Epithelial cell of esophagus (primary cell): ENCODE results near the gene TBX3.

Experiments used
- DNase-seq: peaks from one replicate; pipeline ENCODE4 v3.0.0; 2010; ENCODE audit warnings: low read depth
- H3K4me3 ChIP-seq: 2 replicates; pipeline ENCODE4 v1.5.1; 2011; ENCODE audit warnings: mild to moderate bottlenecking, low read length, control low read depth
- CTCF ChIP-seq: IDR thresholded peaks from 2 replicates; pipeline ENCODE4 v1.5.1; 2011; ENCODE audit warnings: low read depth, mild to moderate bottlenecking, low read length, control low read depth, inconsistent platforms; ENCODE audit not compliant: insufficient read depth; ENCODE audit errors: missing control alignments

The TBX3 gene

GRCh38 chr12:114678028-114678427 is 5.9 kb downstream of the TBX3 start:
- TF ChIP-seq CTCF: no peak
- H3K4me3 ChIP-seq: no peak overlapping the region
- DNase-seq: no peak

- no peak for TF ChIP-seq CTCF
- H3K4me3 ChIP-seq: no peak overlapping the region
- DNase-seq: no peak
These were observed 7.7 kb downstream of the TBX3 start for GRCh38 chr12:114676142-114676741.

- TF ChIP-seq CTCF: no peak
- no peak for DNase-seq
- no peak overlapping the region for H3K4me3 ChIP-seq
These were observed 9.5 kb downstream of the TBX3 start for GRCh38 chr12:114674251-114675047.

GRCh38 chr12:114673901-114674250 is 10.1 kb downstream of the TBX3 start:
- TF ChIP-seq CTCF: no peak
- DNase-seq: no peak
- H3K4me3 ChIP-seq: no peak overlapping the region

GRCh38 chr12:114673169-114673833 is 10.7 kb downstream of the TBX3 start:
- no peak for TF ChIP-seq CTCF
- no peak overlapping the region for H3K4me3 ChIP-seq
- no peak for DNase-seq

- TF ChIP-seq CTCF: no peak
- DNase-seq: no peak
- no peak overlapping the region for H3K4me3 ChIP-seq
These were observed 11.2 kb downstream of the TBX3 start for GRCh38 chr12:114672817-114673168.
